Lower leg skin (tissue), 4 donors: Measurements from ENCODE around the gene C1orf185. TPM values are rescaled to one million over a fixed set of nuclear protein-coding genes. Genes with fewer than 3 reads are reported as not detected.

ENCODE experiments used
- DNase-seq, 2 donors: peaks; one replicate each; pipeline ENCODE4 v3.0.0-alpha.2; 2019; ENCODE audit warnings: low spot score in 2 of 2
- H3K4me3 ChIP-seq: fragments of 200-600 bp; sonication (generic); 2 replicates; pipeline ENCODE4 v1.5.1; 2017; ENCODE audit warnings: mild to moderate bottlenecking, low read depth; ENCODE audit not compliant: poor library complexity, severe bottlenecking
- POLR2A ChIP-seq, 2 donors: fragments of 450-650 bp; IDR thresholded peaks; one replicate each; pipeline ENCODE4 v1.6.1; 2016 to 2017; ENCODE audit warnings: antibody characterized with exemption in 2 of 2, mild to moderate bottlenecking in 1 of 2, moderate library complexity in 1 of 2
- WGBS, 2 donors: methylation state at CpG; one replicate each; pipeline ENCODE4 v1.1.5; 2018; 5-methylcytosine and 5-hydroxymethylcytosine counted together
- intact Hi-C: fragments of 100-400 bp; cut with DNase I; formaldehyde crosslinking; loops from one replicate; pipeline ENCODE4 v1.15.0; 2023; ENCODE audit warnings: low total_unique reads
- total RNA-seq, 4 donors: library from RNA; depleted of rRNA; stranded (reverse); fragments of >200 nt; gene quantifications; one replicate each; pipeline ENCODE4 v1.1.0, GENCODE V29; 2016
- TF ChIP-seq, protein P1 (sequence below), 3 donors: fragments of 450-650 bp; IDR thresholded peaks; one replicate each; pipeline ENCODE4 v1.5.1; 2016; ENCODE audit warnings: antibody characterized with exemption in 3 of 3, mild to moderate bottlenecking in 3 of 3, moderate library complexity in 2 of 3

The C1orf185 gene
- total RNA-seq, 4 donors from 2014 or later: not detected

DNA sequence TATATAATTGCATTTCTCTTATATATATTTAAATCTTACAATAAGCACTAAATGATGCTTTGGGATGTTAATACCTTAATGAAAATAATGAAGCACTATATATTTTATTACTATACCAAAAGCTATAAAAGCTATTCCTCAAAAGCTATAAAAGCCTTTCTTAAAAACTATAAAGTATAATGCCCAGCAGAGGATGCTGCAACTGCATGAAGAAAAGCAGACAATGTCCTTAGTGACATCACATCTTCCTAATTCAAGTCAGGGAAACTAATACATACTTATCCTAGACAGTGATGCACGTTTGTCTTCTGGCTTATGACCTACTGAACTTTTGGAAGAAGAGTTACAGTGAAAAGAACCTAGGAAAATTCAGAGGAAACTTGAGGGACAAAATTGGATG lies 13.6 kb upstream of the C1orf185 start:
- intact Hi-C loops: no loop called here
- no peak for DNase-seq
- TF ChIP-seq, protein P1, sequence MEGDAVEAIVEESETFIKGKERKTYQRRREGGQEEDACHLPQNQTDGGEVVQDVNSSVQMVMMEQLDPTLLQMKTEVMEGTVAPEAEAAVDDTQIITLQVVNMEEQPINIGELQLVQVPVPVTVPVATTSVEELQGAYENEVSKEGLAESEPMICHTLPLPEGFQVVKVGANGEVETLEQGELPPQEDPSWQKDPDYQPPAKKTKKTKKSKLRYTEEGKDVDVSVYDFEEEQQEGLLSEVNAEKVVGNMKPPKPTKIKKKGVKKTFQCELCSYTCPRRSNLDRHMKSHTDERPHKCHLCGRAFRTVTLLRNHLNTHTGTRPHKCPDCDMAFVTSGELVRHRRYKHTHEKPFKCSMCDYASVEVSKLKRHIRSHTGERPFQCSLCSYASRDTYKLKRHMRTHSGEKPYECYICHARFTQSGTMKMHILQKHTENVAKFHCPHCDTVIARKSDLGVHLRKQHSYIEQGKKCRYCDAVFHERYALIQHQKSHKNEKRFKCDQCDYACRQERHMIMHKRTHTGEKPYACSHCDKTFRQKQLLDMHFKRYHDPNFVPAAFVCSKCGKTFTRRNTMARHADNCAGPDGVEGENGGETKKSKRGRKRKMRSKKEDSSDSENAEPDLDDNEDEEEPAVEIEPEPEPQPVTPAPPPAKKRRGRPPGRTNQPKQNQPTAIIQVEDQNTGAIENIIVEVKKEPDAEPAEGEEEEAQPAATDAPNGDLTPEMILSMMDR (IDR thresholded peaks at IDR 0.05): no peak
- no peak for TF ChIP-seq POLR2A (IDR thresholded peaks at IDR 0.05)
- WGBS, 2 donors: 24 to 29% methylated on average over 1 of the region's 1 CpG
- no peak overlapping the region for H3K4me3 ChIP-seq

GRCh38 chr1:51093581-51093980 lies 8.4 kb upstream of the C1orf185 start:
- WGBS, 2 donors: 5 to 15% methylated on average over 1 of the region's 1 CpG
- H3K4me3 ChIP-seq: no peak overlapping the region
- no peak for TF ChIP-seq POLR2A (IDR thresholded peaks at IDR 0.05)
- TF ChIP-seq, protein P1 (IDR thresholded peaks at IDR 0.05): no peak
- intact Hi-C loops: no loop called here
- DNase-seq: no peak

DNA sequence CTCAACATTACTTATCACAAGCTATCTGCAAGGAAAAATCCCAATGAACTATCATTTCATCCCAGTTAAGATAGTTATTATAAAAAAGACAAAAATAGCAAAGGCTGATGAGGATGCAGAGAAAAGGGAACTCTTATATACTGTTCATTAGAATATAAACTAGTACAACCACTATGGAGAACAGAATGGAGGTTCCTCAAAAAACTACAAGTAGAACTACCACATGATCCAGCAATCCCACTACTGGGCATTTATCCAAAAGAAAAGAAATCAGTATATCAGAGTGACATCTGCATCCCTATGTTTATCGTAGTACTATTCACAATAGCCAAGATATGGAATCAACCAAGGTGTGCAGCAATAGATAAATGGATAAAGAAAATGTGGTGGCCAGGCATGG lies 4.9 kb upstream of the C1orf185 start:
- no peak for DNase-seq
- WGBS, 2 donors: 71 to 83% methylated on average over 1 of the region's 1 CpG
- intact Hi-C loops: no loop called here
- no peak overlapping the region for H3K4me3 ChIP-seq
- no peak for TF ChIP-seq POLR2A (IDR thresholded peaks at IDR 0.05)
- TF ChIP-seq, protein P1 (IDR thresholded peaks at IDR 0.05): no peak

- intact Hi-C loops: no loop called here
- 66 to 73% methylated on average over 3 of the region's 3 CpGs for WGBS, 2 donors
- no peak for DNase-seq
- TF ChIP-seq POLR2A (IDR thresholded peaks at IDR 0.05): no peak
- TF ChIP-seq, protein P1 (IDR thresholded peaks at IDR 0.05): no peak
- H3K4me3 ChIP-seq: no peak overlapping the region
Measured at GRCh38 chr1:51100264-51100880, 1.7 kb upstream of the C1orf185 start.

- no peak for DNase-seq
- TF ChIP-seq, protein P1 (IDR thresholded peaks at IDR 0.05): no peak
- no peak for TF ChIP-seq POLR2A (IDR thresholded peaks at IDR 0.05)
- WGBS, 2 donors: 84 to 87% methylated on average over 6 of the region's 6 CpGs
- intact Hi-C loops: no loop called here
- H3K4me3 ChIP-seq: no peak overlapping the region
Measured at GRCh38 chr1:51114137-51114536, 12.1 kb downstream of the C1orf185 start.
